ENCODE results near the gene IGBP1.

DNA sequence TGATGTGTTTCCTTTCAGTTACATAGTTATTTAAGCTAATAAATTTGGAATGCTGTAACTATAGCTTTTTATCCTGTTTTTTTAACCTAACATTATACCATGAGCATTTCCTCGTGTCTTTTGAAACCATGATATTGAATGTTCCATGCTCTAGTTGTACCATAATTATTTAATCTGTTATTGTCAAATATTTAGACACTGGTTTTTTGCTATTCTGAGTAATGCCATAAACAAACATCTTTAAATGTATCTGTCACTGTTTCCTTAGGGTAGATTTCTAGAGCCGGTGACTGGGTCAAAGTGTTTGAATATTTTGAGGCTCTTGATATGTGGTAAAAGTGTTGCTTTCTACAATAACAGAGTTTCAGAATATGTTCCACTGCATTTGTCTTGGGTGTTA lies 5.4 kb downstream of the IGBP1 start:
- no peak for TF ChIP-seq ESRRA (IDR thresholded peaks at IDR 0.05; ENCODE audit: low read length)
- TF ChIP-seq SMAD1 (IDR thresholded peaks at IDR 0.05; ENCODE audit: low read depth, partially characterized antibody): no peak
- no peak for TF ChIP-seq SREBF1 (IDR thresholded peaks at IDR 0.05; ENCODE audit: low read length)
- TF ChIP-seq, protein P1, sequence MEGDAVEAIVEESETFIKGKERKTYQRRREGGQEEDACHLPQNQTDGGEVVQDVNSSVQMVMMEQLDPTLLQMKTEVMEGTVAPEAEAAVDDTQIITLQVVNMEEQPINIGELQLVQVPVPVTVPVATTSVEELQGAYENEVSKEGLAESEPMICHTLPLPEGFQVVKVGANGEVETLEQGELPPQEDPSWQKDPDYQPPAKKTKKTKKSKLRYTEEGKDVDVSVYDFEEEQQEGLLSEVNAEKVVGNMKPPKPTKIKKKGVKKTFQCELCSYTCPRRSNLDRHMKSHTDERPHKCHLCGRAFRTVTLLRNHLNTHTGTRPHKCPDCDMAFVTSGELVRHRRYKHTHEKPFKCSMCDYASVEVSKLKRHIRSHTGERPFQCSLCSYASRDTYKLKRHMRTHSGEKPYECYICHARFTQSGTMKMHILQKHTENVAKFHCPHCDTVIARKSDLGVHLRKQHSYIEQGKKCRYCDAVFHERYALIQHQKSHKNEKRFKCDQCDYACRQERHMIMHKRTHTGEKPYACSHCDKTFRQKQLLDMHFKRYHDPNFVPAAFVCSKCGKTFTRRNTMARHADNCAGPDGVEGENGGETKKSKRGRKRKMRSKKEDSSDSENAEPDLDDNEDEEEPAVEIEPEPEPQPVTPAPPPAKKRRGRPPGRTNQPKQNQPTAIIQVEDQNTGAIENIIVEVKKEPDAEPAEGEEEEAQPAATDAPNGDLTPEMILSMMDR (IDR thresholded peaks at IDR 0.05 in 2 of 3, conservative IDR thresholded peaks at IDR 0.05 in 1 of 3; ENCODE audit: control insufficient read depth in 2 of 3, extremely low read depth in 1 of 3, insufficient read depth in 1 of 3, low read depth in 3 of 3, low read length in 3 of 3): no peak
- no peak for TF ChIP-seq TCF7 (IDR thresholded peaks at IDR 0.05; ENCODE audit: borderline replicate concordance)
- TF ChIP-seq NFYB (IDR thresholded peaks at IDR 0.05; ENCODE audit: insufficient read depth, low read depth, low read length): no peak

Measured in GM12878 (cell line).